HuH-7 (cell line): Measurements from ENCODE around the gene FRAS1.
A peak's percentile ranks its signal among the peaks of the same experiment; 100 is the strongest.

Source experiments
- DNase-seq: peaks from one replicate; pipeline ENCODE4 v3.0.0; 2011; ENCODE audit warnings: low spot score

The FRAS1 gene

GRCh38 chr4:78551420-78552351 is 494.6 kb downstream of the FRAS1 start, which contains the start of gene ANXA3:
TSS of gene ANXA3 (plus strand) at chr4:78551770. CDS start at chr4:78554474, 2,704 bp downstream.
- DNase-seq: peak; percentile 70

GRCh38 chr4:78552389-78553042 is 495.4 kb downstream of the FRAS1 start:
- no peak for DNase-seq

GRCh38 chr4:78553043-78553396 is 495.9 kb downstream of the FRAS1 start:
- no peak for DNase-seq

GRCh38 chr4:78553529-78554060 is 496.5 kb downstream of the FRAS1 start:
- DNase-seq: no peak

GRCh38 chr4:78556665-78557064 is 499.5 kb downstream of the FRAS1 start:
- DNase-seq: no peak

GRCh38 chr4:78557841-78558240 is 500.7 kb downstream of the FRAS1 start:
- no peak for DNase-seq

GRCh38 chr4:78558410-78558809 is 501.3 kb downstream of the FRAS1 start:
- no peak for DNase-seq

DNA sequence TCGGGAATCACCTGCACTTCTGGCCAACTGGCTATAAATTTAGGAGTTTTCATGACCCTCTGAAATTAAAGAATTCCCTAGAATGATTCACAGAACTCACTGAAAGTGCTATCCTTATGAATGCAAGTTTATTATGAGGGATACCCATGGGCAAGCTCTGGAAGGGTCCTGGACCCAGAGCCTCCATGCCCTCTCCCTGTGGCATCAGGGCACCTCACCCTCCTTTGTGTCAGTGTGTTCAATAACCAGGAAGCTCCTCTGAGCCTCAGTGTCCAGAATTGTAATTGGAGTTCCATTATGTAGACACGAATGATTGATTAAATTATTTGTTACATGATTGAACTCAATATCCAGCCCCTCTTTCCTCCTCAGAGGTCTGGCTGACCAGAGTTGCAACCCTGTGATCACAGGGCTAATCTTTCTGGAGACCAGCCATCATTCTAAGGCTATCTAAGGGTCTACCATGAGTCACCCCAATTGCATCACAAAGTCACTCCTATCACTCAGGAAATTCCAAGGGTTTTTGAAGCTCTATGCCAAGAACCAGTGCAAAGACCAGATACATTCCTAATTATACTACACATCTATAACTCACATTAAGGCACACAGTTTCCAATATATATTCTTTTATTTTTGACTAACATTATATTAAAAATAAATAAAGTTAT is 503.3 kb downstream of the FRAS1 start:
- DNase-seq: no peak

- DNase-seq: no peak
Observed at GRCh38 chr4:78561677-78562076, 504.6 kb downstream of the FRAS1 start.

DNA sequence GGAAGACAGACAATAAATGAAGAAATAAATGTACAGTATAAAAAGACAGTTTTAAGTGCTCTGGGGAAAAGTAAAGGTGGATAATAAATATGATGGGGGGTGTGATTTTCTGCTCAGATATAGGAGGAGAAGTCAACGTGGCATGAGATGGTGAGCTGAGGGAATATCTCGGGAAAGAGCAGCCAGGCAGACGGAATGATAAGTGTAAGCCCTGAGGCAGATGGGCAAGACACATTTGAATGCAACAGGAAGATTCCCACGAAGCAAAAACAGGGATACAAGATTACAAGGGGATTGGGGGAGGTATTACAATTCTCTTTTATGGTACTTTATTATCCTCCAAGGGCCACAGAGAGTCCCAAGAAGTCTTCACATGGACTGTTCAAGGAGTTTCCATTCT is 505.6 kb downstream of the FRAS1 start:
- no peak for DNase-seq

DNA sequence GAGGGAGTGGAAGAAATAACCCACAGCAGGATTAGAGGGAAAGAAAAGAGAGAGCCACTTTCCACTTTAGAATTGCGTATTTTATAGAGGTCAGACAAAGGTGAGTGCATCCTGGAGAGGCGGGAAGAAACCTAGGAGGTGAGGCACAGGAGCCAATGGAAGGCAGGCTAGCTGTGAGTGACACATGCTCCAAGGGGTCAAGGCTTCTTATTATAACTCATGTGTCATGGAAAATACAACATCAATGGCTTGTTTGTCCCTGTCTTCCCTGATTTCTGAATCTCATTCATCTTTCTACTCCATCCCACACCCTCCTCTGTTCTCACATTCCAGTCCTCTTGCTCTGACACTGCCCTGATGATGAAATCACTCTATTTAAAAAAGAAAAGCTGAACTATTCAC is 508.8 kb downstream of the FRAS1 start:
- no peak for DNase-seq

GRCh38 chr4:78566834-78567499 is 509.8 kb downstream of the FRAS1 start:
- no peak for DNase-seq

GRCh38 chr4:78567500-78568060 is 510.5 kb downstream of the FRAS1 start:
- no peak for DNase-seq

DNA sequence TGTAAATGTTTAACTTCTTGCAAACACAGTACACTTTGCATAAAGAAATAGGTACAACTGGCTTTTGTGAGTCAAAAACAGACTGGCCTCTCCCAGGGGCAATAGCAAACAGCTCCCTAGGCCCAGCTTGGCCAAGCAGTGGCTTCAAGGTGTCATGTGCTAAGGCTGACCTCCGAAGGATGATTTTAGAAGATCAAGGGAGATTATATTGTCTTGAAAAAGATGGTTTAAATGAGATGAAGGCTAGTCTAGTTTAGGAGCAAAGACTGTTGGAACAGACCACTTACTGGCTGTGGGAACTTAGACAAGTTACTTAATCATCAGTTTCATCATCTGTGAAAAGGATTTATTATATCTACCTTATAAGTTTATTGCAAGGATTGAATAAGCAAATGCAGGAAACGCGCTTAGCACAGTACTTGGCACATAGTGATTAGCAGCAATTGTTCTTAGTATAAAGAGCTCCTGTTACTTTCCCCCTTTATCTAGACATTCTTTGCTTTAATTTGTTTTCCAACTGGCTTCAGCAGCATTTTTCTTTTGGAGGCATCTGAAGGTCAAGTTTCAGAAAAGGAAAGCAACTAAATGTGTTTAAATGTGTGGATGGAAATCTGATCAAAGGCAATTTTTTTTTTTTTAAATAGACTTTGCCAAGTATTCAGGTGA is 511.6 kb downstream of the FRAS1 start:
- DNase-seq: no peak

GRCh38 chr4:78569306-78569821 is 512.2 kb downstream of the FRAS1 start:
- no peak for DNase-seq

DNA sequence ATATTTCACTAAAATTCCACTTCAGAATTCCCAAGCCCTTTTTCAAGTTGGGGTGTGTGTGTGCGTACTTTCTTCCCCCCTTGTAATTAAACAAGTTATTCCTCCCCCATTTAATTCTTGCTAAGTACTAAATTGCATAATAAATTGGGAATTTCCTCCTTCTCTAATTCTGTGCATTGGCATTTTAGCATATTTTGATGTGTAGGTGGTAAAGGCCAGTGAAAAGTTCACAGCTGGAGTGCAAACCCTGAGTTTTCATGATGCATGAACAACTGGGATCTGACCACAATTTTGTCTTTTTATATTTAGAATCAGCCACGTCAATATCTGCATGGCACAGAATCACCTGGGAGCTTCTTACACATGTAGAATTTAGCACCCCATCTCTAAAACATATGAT is 513.0 kb downstream of the FRAS1 start:
- DNase-seq: no peak

DNA sequence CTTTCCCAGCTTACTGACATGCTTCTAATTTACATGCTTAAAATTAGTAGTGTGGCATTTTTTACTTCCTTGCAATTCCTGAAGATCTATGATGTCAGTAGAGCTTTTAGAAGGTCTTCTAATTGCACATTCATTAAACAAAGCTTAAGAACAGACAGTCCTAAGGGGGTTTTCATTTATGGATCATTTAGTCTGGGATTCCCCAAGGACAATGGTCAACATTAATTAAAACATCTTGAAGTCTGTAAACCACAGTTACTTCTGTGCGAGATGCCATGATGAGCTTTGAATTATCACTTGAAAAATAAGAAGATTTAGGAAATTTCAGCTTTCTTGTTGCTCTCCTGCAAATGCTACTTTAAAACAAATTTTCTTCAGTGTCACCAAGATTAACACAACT is 514.7 kb downstream of the FRAS1 start:
- no peak for DNase-seq

DNA sequence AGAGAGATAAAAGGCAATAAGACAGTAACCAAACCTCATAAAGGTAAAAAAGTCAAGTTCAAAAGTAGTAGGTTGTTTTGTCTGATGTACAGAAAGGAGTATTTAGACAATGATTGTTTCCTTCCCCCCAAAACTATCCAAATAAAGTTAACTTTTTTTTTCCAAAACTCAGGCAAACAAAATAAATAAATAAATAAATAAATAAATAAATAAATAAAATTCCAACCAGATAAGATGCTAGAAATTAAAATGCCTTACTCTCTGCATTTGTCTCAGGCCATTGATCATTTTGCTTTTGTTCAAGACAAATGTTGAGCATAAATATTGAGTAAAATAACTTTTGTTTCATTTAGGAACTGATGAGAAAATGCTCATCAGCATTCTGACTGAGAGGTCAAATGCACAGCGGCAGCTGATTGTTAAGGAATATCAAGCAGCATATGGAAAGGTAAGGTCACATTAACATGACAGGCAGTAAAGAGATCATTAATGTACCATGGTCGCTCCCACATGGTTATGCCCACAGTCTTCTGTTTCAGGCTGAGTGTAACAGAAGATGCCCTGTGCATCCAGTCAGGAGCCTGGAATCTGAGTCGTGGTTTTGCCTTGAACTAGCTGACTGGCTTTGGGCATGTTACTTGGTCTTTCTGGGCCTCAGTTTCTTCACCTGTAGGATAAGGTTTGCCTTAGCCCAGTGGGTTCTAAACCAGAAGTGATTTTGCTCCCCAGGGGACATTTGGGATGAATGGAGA is 521.7 kb downstream of the FRAS1 start:
- DNase-seq: no peak

DNA sequence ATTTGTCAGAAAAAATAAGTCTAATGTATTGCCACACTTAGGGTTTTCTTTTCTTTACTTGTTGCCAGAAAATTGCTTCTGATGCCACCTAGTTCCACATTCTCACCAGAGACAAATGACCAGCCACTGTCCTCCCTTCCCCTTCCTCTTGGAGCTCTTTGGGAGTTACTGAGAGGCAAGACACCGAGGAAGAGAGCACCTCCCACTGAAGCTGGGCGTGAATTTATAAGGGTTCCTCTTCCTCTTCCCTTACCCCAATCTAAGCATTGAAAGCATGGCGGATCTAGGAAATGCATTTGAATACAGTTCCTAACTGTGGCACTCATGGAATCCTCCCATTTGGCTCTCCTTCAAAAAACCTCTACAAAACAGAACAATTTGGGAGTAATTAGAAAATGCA is 524.5 kb downstream of the FRAS1 start:
- DNase-seq: no peak

GRCh38 chr4:78584863-78585547 is 527.9 kb downstream of the FRAS1 start:
- DNase-seq: no peak
